NCI-H1436 (cell line): ENCODE measurements around the gene ARHGEF6.
A peak's percentile ranks its signal among the peaks of the same experiment; 100 is the strongest.
"Not testable (repeated sequence)": the region's sequence is repeated elsewhere in the genome, so short reads cannot be mapped to it uniquely, and the experiment has no call there.

Experiments used
- DNase-seq: peaks from one replicate; lab custom pipeline; 2025; lab: John Stamatoyannopoulos, UW

Gene ARHGEF6

DNA sequence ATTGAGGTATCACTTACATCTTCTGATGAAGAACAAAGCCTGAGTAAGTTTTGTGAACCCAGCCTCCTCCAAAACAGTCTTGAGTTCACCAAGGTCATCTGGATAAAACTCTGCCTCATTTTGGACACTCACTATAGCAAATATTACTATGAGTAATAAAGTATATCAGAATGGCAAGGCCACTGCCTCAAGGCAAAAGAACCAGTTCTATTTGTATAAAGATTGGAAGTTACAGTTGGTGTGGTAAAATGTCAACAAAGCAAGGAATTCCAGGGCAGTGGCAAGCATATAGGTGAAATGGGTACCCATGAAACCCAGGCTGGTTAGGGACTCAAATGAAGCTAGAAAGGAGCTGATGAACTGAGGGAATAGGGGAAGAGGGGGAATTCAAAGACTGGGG, 2.4 kb upstream of the ARHGEF6 start:
- no peak for DNase-seq

DNA sequence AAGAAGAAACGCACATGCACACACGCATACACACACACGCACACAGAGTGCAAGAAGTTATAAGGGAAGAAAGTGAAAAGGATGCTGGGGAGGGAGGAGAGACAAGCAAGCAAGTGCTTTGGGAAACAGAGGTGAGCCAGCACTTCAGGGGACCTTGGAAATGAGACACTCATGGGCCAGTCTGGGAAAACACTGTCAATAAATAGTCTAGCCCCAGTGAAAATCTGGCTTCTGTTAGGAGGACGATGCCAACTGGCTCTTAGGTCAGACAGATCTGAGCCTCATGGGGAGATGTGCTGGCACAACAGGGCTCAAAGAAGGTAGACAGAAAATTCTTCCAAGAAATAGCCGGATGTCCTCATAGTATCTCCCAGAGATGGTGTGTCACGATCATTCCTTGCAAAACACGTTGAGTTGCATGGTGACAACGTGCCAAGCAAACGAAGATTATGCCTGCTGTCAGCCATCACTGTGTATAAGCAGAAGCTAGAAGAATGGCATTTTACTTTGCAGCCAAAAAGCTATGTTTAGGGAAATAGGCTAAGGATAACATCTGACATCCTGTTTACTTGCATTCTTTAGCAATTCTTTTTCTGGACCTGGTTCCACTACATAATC, 557 bp upstream of the ARHGEF6 start:
- DNase-seq, result no peak

DNA sequence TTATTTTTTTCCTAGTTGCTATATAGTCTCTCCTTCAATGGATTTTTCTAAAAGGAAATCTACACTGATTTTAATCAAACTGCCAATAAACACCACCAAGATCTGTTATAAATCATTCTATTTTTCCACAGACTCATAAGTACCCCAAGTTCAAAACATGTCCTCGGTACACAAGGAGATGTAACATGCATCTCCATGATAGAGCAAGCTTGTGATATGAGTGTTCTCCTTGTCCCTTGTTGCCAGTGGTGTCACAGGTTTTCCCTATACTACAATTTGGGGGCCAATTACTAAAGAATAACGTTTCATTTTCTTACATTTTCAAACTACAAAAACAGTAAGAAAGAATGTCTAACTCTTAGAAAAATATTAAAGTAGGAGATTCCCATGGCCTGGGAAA, 491 bp downstream of the ARHGEF6 start:
- no peak for DNase-seq

- no peak for DNase-seq
Measured at GRCh38 chrX:136779346-136779781, 1.4 kb downstream of the ARHGEF6 start.

GRCh38 chrX:136778916-136779315, 1.8 kb downstream of the ARHGEF6 start:
- no peak for DNase-seq

GRCh38 chrX:136778020-136778419, 2.7 kb downstream of the ARHGEF6 start:
- no peak for DNase-seq

DNA sequence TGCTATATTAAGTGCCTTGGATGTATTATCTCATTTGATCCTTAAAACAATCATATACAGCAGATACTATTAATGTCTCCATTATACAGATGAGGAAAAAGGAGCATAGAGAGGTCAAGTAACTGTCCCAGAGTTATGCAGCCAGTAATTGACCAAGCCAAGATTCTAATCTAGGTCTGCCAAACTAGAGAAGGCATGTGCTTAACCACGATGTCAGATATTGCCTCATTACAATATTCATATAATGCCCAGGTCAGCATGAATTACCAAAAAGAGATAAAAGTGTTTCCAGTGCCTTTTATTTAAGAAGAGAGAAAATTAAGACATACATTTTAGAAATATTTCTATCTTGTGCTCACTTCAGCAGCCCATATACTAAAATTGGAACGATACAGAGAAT, 7.1 kb downstream of the ARHGEF6 start:
- DNase-seq, result no peak

DNA sequence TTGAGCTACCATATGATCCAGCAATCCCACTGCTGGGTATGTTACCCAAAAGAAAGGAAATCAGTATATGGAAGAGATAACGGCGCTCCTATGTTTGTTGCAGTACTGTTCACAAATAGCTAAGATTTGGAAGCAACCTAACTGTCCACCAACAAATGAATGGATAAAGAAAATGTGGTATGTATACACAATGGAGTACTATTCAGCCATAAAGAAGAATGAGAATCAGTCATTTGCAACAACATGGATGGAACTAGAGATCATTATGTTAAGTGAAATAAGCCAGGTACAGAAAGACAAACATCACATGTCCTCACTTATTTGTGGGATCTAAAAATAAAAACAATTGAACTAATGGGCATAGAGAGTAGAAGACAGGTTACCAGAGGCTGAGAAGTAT, 8.9 kb downstream of the ARHGEF6 start:
- not testable (repeated sequence) for DNase-seq

DNA sequence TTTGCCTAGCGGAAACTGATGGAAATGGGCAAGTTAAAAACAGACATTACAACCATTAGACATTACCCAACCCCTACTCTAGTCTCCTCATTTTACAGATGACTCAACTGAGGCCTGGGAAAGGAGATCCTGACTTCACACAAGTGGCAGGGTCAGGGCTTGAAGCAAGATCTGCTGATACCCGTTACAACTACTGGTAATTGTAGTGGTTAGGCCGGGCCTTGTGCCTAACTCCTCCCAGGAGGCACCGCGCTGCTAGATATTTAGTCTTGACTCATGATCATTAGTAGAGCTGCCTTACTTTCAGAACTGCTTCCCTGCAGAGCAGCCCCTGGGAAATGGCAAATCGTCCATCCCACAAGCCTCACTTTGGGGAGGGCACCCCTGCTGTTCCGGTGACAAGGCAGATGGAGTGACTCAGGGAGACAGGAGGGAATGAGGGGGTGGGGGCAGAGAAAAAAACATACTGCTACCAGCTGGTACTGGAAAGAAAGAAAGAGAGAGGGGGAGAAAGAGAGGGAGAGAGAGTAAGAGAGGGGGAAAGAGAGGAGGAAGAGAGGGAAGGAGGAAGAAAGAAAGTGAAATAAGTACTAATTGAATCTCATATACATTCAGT, 12.2 kb downstream of the ARHGEF6 start:
- DNase-seq, result peak; percentile 1

GRCh38 chrX:136767104-136767941, 13.4 kb downstream of the ARHGEF6 start:
- peak; percentile 28 for DNase-seq

DNA sequence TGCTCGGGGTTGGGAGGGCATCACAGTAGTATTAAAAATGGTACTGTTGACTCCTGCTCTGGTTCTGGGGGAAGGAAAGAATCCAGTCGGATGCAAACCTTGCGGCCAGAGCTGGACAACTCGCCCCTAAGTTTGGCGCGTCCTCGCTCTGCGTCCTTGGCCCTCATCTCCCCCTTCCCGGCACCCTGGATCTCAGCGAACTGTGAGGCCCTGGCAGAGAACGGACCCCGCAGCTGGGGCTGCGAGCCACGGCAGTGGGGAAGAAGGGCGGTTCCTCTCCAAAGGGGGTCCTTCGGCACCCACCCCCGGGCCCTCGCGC, 14.0 kb downstream of the ARHGEF6 start:
- DNase-seq, result no peak

GRCh38 chrX:136765821-136766356, 14.8 kb downstream of the ARHGEF6 start:
- DNase-seq, result no peak

GRCh38 chrX:136764206-136764605, 16.5 kb downstream of the ARHGEF6 start:
- no peak for DNase-seq

DNA sequence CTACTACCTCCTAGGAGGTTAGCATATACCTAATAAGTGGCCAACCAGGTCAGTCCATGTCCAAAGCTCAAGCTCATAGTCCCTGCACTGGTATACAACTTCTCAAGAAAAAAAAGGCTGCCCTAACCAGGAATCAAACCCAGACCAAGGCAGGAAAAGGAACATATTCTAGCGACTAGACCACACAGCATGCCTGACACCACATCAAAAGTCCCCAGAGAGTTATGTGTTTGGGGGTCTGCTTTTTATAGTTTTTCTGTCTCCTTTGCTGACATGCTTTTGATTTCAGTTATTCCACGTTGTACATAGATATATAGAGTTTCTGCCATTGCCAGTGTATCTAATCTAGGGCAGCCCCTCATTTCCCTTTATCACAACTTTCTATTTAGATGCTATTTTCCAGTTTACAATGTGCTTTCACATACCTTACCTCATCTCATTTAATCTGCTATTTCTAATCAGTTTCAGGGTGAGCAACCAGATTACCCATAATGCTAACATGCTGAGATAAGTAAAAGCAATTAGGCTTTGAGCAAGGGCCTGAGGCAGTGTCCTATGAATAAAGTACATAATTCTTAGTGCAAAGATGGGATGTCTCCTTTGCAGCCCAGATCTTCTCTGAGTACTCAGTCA, 17.8 kb downstream of the ARHGEF6 start:
- DNase-seq, result no peak

DNA sequence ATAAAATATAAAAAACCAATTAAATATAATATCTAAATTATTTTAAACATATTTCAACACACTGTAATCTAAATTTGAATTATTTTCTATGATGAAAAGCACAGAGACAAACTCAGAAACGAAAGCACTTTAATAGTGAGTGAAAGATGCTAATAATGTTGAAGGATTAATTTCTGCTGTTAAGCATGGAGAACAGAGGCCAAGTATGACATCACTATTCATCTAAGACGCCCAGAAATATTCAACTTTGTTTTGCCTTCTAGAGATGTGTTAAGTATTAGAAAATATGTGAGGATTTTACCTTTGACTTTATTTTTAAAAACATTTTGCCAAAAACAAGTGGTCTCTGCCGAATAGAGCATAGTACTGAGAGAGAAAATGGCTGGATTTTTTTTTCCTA, 19.3 kb downstream of the ARHGEF6 start:
- DNase-seq, result no peak

DNA sequence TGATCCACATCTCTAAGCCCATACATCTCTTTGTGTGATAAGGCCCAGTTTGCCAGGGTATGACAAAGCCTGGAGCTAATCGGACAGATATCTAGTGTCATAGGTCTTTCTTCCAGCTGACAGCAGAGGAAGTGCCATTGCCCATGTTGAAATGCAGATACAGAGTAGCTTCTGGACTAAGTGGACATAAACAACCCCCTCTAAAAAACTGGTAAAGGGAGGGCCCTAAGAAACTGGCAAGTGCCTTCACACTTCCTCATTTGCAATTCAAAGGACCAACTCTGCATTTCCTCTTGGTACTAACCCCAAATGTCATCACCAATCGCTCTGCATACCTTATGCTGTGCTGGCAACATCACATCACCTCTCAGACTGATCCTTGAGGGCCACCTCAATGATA, 20.8 kb downstream of the ARHGEF6 start:
- no peak for DNase-seq

DNA sequence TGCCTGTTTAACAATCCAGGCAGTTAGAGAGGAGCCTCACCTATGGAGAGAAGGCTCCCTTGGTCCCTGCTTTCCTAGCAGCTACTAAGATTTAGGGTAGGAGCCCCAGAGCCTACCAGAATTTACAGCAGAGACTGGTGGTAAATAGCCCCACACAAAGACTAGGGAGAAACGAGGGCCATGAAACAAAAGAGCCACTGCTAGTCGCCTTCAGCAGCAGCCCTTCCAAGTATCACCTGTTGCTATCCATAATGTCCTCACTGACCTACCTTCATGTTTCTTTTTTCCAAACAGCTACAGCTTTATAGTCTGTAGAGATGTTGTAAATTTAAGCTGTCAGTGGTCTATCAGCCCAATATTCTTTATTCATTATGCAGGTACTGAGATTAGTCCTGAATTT, 25.3 kb downstream of the ARHGEF6 start:
- no peak for DNase-seq

DNA sequence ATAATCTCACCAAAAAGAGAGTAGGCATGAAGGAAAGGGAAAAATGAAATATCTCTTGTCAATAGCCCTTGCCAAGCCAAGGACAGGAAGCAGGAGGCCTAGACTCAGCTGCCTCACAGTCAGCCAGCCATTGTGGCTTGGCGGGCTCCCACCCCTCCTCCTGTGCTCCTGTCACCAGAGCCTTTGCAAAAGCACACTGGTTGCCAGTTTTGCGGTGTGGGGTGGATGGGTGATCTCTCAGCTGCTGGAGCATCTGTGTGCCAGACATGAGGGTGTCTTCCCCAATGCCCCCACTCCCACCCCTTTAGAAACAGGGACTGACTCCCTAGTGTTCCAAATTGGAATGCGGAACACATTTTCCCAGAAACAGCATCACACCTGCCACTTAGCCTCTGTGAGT, 26.1 kb downstream of the ARHGEF6 start:
- no peak for DNase-seq

GRCh38 chrX:136752796-136753195, 27.9 kb downstream of the ARHGEF6 start:
- no peak for DNase-seq

GRCh38 chrX:136752346-136752745, 28.4 kb downstream of the ARHGEF6 start:
- DNase-seq, result no peak

DNA sequence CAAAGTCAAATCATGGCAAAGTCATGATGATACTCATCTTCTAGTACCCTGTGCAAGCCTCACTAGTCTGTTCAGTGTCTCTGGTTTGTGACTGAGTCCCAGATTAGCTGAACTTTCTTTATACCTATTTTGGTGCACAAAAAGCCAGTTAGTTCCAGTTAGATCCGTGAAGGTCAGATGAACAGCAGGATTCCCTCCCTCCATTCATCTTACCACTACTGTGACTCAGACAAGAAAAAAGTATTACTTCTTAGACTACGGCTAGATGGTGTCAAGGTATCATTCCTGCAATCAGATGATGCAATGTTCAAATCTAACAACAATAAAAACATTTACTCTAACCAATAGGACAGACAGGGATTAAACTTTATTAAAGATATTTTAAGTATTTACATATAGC, 30.4 kb downstream of the ARHGEF6 start:
- no peak for DNase-seq
